Measurements from ENCODE around the gene AGR3.

AGR3 gene

DNA sequence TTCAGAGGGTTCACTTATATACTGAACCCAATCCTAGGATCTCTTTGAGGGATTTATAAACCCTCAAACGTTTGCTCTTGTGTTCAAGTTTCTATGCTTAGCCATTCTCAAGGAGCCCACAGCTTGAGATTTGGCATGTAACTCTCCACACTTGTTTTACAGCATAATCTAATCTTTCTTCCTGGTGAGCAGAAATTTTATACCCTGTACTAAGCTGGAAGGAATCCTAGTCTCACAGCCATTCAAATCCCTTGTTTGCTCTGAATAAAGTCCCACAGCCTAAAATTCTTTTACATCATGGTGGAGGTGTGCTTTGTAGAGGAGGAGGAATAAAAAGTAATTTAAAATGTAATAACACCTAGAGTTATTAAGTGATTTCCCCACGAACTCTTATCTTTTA is 71.7 kb downstream of the AGR3 start:
- ChIA-PET CTCF (interaction anchor here (0.5 to 0.6 kb wide), 2 partner anchors 409 to 1105 kb away, joined by 3 read pairs; no protein-coding TSS in a partner anchor), POLR2A (ENCODE audit: low non-redundant PET) (no interaction called here)
- DNase-seq (ENCODE audit: low spot score), result no peak
- TF ChIP-seq, protein P1, sequence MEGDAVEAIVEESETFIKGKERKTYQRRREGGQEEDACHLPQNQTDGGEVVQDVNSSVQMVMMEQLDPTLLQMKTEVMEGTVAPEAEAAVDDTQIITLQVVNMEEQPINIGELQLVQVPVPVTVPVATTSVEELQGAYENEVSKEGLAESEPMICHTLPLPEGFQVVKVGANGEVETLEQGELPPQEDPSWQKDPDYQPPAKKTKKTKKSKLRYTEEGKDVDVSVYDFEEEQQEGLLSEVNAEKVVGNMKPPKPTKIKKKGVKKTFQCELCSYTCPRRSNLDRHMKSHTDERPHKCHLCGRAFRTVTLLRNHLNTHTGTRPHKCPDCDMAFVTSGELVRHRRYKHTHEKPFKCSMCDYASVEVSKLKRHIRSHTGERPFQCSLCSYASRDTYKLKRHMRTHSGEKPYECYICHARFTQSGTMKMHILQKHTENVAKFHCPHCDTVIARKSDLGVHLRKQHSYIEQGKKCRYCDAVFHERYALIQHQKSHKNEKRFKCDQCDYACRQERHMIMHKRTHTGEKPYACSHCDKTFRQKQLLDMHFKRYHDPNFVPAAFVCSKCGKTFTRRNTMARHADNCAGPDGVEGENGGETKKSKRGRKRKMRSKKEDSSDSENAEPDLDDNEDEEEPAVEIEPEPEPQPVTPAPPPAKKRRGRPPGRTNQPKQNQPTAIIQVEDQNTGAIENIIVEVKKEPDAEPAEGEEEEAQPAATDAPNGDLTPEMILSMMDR (conservative IDR thresholded peaks at IDR 0.05; ENCODE audit: low read depth), result no peak
- no peak overlapping the region for H3K27ac ChIP-seq
